NCI-H345 treated with DMSO at 0.1 percent for 48 hours (cell line): ENCODE measurements around the gene TMEM45B.
A peak's percentile ranks its signal among the peaks of the same experiment; 100 is the strongest.
"Not testable (repeated sequence)": the region's sequence is repeated elsewhere in the genome, so short reads cannot be mapped to it uniquely, and the experiment has no call there.

Experiments
- DNase-seq: peaks from one replicate; lab custom pipeline; 2025; ENCODE audit not compliant: unreplicated experiment; lab: John Stamatoyannopoulos, UW

TMEM45B gene

GRCh38 chr11:129815596-129816461 is at the start of gene TMEM45B:
Gene TMEM45B (plus strand): TSS chr11:129815848. CDS start chr11:129852483, 36,635 bp downstream.
- peak; percentile 37 for DNase-seq

DNA sequence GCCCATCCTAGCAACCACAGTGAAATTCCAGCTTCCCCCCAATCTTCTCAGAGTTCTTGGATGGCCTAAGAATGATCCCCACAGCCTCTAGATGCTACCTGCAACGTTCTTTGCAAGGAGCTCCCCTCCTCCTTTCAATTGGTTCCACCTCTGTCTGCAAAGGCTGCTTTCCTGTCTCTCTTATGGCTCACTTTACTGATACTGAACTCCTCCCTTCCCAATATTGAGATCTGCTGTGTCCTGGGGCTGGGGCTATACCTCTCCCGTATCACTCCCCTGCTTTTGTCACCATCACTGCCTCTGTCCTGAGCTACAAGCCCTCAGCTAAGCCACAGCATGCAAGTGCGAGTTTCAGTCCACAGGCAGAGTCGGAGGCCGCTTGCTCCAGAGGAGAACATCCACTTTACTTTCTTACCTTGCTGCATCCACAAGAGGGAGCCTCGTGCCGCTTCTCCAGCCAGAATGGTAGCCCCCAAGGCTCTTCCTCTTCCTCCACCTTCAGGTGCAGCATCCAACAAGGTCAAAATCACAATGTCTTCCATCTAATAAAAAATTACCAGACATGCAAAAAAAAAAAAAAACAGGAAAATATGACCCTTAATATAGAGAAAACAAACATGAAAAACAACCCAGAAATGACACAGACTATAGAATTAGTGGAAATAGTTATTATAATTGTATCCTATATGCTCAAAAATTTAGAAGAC is 48.6 kb upstream of the TMEM45B start:
- DNase-seq, result no peak

DNA sequence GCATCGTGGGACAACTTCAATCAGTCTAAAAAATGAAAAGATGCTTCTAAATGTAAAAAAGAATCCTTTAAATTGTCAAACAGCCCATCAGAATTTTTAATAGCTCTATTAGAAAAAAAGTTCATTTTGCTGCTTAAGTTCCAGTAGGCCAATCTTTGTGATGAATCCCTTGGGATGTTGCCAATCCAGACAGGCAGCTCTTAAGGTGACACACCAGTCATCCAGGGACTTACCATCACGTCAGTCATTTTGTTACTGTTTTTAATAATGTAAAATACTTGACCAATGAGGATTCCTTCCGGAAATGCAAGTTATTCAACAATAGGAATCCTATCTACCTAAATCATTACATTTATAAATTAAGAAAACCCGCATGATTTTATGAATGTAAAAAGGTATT is 47.8 kb upstream of the TMEM45B start:
- DNase-seq, result no peak

DNA sequence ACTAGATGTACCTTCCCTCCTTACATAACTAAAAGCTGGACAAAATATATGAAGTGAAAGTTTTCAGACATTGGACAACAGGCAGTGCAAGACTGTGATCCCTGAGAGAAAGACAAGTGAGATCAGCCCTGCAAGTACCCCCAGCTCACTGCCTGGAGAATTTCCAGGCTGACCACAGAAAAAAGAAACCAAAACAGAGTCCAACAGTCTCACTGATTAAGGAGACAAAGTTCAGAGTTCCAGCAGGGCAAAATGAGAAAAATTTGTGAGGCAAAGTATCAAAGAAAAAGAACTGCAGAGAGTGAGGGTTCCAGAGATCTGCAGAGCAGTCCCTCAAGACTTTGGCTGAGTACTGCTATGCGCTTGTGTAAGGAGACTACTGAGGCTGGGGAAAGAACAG is 47.3 kb upstream of the TMEM45B start:
- no peak for DNase-seq

DNA sequence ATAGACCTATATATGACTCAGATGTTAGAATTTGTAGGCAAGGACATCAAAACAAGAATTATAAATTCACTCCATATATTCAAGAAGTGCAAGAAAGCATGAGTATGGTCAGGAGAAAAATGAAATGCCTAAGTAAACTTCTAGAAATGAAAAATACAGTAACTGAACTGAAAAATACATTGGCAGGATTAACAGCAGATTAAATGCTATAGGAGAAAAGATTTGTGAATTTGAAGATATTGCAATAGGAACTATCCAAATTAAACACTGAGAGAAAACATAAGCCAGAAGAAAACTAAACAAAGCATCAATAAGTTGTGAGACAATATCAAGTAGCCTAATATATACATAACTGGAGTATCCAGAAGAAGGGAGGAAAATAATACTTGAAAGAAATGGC is 46.6 kb upstream of the TMEM45B start:
- no peak for DNase-seq

- DNase-seq, result no peak
Measured at GRCh38 chr11:129770993-129771392, 44.7 kb upstream of the TMEM45B start.

- not testable (repeated sequence) for DNase-seq
Measured at GRCh38 chr11:129771456-129771855, 44.2 kb upstream of the TMEM45B start.

DNA sequence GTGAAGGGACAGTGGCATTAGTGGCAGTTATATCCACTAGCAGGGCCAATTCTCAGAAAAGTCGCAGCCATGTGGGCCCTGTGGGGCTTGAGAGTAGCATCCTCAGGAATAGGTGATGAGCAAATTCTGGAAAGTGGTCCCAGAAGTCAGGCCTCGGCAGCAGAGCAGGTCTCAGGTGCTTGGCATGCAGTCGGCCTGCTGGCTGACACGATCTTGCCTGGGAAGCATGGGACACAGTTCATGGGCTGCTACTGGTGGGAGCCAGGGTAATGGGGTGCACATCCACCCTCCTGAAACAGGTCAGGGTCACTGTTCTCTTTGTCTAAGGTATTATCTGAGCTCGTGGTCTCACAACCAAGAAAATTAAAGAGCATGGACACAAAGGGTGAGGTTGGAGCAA is 36.8 kb upstream of the TMEM45B start:
- DNase-seq, result no peak

GRCh38 chr11:129779342-129779741 is 36.3 kb upstream of the TMEM45B start:
- no peak for DNase-seq

GRCh38 chr11:129785383-129786111 is 30.1 kb upstream of the TMEM45B start:
- no peak for DNase-seq

GRCh38 chr11:129786112-129786416 is 29.6 kb upstream of the TMEM45B start:
- not testable (repeated sequence) for DNase-seq

GRCh38 chr11:129787532-129788155 is 28.0 kb upstream of the TMEM45B start:
- DNase-seq, result no peak

GRCh38 chr11:129788278-129788677 is 27.4 kb upstream of the TMEM45B start:
- no peak for DNase-seq

- DNase-seq, result no peak
Measured at GRCh38 chr11:129790106-129790505, 25.5 kb upstream of the TMEM45B start.

DNA sequence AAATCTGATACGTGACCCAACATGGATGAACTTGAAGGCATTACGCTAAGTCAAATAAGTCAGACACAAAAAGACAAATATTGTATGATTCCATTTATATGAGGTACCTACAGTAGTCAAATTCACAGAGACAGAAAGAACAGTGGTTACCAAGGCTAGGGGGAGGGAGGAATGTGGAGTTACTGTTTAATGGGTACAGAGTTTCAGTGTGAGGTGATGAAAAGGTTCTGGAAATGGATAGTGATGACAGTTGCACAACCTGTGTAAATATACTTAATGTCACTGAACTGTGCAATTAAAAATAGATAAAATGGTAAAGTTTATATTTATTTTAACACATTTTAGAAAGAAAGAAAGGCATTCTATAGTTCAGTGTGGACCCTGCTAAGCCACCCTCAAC is 24.1 kb upstream of the TMEM45B start:
- no peak for DNase-seq

DNA sequence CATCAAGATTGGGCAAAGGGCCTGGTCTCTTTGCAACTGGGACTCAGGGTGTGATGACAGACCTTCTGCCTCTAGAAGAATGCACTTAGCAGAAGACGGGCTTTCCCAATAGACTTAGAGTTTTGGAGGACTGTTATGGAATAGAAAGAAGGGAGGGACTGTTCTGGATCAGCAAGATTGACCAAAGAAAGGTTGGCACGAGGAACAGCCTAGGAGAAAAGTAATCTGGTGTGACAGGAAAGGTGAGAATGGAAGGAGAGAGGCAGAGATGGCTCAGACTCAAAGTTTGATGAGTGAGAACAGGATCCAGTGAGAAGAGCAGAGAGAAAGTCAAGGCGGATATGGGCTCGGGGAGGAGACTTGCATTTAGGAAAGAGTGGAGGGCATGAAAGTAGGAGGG is 23.0 kb upstream of the TMEM45B start:
- DNase-seq, result no peak

- DNase-seq, result no peak
Measured at GRCh38 chr11:129795089-129795488, 20.6 kb upstream of the TMEM45B start.

- DNase-seq, result no peak
Measured at GRCh38 chr11:129798212-129798611, 17.4 kb upstream of the TMEM45B start.

DNA sequence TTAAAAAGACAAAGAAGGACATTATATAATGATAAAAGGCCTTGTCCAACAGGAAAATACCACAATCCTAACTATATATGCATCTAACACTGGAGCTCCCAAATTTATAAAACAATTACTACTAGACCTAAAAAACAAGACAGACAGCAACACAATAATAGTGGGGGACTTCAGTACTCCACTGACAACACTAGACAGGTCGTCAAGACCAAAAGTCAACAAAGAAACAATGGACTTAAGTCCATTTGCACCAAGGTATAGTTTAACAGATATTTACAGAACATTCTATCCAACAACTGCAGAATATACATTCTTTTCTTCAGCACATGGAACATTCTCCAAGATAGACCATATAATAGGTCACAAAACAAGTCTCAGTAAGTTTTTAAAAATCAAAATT is 15.5 kb upstream of the TMEM45B start:
- not testable (repeated sequence) for DNase-seq

GRCh38 chr11:129800655-129801054 is 15.0 kb upstream of the TMEM45B start:
- DNase-seq, result no peak

- DNase-seq, result no peak
Measured at GRCh38 chr11:129803533-129803932, 12.1 kb upstream of the TMEM45B start.
